Fibroblast of the aortic adventitia (primary cell): ENCODE measurements around the gene PCDHGA1. TPM values are rescaled to one million over a fixed set of nuclear protein-coding genes. Genes with fewer than 3 reads are reported as not detected.

Experiments used
- DNase-seq: peaks from one replicate; pipeline ENCODE4 v3.0.0-alpha.2; 2010; ENCODE audit warnings: low read depth
- H3K4me3 ChIP-seq: 2 replicates; pipeline ENCODE4 v1.5.1; 2011; ENCODE audit warnings: low read depth, mild to moderate bottlenecking, control low read depth, low read length, moderate library complexity
- total RNA-seq: library from RNA; depleted of rRNA; stranded (reverse); fragments of >200 nt; gene quantifications from 2 replicates; pipeline ENCODE4 v1.2.3, GENCODE V29; 2012; ENCODE audit warnings: low replicate concordance
- TF ChIP-seq, protein P1 (sequence below): IDR thresholded peaks from 2 replicates; pipeline ENCODE4 v1.5.1; 2011; ENCODE audit warnings: mild to moderate bottlenecking, low read length, control low read depth, inconsistent platforms; ENCODE audit not compliant: insufficient read depth

PCDHGA1 gene
- total RNA-seq, 1 donor: 1.4 TPM

DNA sequence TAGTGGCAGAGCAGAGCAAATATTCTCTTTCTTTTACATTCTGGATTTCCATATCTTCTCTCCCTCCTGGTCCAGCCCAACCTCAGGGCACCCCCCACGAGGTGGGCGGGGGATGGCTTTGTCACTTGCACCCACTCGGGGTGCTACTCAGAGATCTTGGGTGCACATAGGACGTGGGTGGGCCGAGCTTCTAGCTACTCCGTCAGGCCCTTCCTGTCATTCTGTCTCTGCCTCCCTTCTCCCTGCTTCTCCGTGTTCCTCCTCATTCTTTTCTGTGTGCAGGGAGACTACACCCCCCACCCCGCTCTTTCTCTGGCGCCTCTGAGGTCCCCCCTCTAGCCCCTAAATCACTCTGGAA is 178.1 kb downstream of the PCDHGA1 start:
- TF ChIP-seq, protein P1, sequence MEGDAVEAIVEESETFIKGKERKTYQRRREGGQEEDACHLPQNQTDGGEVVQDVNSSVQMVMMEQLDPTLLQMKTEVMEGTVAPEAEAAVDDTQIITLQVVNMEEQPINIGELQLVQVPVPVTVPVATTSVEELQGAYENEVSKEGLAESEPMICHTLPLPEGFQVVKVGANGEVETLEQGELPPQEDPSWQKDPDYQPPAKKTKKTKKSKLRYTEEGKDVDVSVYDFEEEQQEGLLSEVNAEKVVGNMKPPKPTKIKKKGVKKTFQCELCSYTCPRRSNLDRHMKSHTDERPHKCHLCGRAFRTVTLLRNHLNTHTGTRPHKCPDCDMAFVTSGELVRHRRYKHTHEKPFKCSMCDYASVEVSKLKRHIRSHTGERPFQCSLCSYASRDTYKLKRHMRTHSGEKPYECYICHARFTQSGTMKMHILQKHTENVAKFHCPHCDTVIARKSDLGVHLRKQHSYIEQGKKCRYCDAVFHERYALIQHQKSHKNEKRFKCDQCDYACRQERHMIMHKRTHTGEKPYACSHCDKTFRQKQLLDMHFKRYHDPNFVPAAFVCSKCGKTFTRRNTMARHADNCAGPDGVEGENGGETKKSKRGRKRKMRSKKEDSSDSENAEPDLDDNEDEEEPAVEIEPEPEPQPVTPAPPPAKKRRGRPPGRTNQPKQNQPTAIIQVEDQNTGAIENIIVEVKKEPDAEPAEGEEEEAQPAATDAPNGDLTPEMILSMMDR: no peak
- peak; percentile 43 for DNase-seq
- peak overlapping the region; percentile 55 for H3K4me3 ChIP-seq

DNA sequence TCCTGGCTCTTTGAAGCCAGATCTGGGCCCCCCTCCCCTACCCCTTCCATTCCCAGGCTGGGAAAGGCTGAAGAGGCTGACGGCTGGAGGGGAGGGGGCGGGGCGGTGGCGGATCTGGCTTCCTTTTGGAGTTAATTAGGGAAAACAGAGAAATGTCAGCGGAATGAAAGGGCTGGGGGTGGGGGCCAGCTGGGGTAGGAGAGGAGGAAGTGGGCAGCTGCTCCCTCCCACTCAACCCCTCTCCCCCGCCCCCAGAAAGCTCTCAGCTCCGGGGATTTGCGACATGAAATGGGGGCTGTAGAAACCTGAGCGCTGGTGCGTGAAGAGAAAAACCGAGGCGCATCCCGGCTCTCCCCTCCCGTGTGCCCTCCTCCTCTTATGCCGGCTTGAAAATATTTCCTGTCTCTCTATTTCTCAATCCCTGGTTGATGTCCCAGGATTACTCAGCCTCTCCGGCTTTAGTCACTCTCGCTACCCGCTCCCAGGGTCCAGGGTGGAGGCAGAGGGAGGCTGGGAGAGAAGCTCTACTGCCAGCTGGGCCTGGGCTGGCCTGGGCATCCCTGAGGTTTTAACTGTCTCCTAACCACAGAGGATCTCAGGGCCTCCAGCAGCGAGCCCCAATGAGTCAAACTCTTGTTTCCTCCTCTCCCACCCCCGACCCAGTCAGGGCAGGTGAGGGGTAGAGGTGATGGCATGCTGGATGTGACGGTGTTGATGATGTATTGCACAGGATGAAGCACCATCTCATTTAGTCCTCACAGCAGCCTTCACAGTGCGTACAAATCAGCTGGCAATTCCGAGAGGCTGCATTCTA is 178.7 kb downstream of the PCDHGA1 start:
- peak; percentile 96 for DNase-seq
- TF ChIP-seq, protein P1: no peak
- H3K4me3 ChIP-seq: peak overlapping the region; percentile 55

DNA sequence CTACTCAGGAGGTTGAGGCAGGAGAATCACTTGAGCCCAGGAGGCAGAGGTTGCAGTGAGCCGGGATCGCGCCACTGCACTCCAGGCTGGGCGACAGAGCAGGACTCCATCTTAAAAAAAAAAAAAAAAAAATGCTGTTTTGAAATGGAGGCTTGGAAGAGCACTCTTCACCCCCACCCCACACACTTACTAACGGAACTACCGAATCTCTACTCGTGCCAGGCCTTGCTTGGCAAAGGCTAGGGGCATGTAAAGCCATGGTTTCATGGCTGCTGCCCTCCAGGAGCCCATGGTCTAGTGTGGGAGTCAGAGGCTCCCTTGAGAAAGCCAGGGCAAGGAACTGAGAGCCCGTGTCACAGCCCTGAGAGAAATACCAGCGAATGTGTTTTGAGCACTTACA is 179.8 kb downstream of the PCDHGA1 start:
- TF ChIP-seq, protein P1: no peak
- H3K4me3 ChIP-seq: no peak overlapping the region
- DNase-seq: no peak

DNA sequence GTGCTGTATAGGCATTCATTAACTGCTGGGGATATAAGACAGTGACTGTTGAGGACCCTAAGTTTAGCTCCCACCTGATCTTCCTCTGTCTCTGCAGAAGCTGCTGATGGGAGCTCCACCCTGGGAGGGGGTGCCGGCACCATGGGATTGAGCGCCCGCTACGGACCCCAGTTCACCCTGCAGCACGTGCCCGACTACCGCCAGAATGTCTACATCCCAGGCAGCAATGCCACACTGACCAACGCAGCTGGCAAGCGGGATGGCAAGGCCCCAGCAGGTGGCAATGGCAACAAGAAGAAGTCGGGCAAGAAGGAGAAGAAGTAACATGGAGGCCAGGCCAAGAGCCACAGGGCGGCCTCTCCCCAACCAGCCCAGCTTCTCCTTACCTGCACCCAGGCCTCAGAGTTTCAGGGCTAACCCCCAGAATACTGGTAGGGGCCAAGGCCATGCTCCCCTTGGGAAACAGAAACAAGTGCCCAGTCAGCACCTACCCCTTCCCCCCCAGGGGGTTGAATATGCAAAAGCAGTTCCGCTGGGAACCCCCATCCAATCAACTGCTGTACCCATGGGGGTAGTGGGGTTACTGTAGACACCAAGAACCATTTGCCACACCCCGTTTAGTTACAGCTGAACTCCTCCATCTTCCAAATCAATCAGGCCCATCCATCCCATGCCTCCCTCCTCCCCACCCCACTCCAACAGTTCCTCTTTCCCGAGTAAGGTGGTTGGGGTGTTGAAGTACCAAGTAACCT is 180.7 kb downstream of the PCDHGA1 start:
- DNase-seq: no peak
- no peak overlapping the region for H3K4me3 ChIP-seq
- TF ChIP-seq, protein P1: no peak

DNA sequence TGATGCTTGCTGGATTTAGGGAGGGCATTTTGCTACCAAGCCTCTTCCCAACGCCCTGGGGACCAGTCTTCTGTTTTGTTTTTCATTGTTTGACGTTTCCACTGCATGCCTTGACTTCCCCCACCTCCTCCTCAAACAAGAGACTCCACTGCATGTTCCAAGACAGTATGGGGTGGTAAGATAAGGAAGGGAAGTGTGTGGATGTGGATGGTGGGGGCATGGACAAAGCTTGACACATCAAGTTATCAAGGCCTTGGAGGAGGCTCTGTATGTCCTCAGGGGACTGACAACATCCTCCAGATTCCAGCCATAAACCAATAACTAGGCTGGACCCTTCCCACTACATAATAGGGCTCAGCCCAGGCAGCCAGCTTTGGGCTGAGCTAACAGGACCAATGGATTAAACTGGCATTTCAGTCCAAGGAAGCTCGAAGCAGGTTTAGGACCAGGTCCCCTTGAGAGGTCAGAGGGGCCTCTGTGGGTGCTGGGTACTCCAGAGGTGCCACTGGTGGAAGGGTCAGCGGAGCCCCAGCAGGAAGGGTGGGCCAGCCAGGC is 181.5 kb downstream of the PCDHGA1 start:
- TF ChIP-seq, protein P1: no peak
- no peak for DNase-seq
- H3K4me3 ChIP-seq: no peak overlapping the region

DNA sequence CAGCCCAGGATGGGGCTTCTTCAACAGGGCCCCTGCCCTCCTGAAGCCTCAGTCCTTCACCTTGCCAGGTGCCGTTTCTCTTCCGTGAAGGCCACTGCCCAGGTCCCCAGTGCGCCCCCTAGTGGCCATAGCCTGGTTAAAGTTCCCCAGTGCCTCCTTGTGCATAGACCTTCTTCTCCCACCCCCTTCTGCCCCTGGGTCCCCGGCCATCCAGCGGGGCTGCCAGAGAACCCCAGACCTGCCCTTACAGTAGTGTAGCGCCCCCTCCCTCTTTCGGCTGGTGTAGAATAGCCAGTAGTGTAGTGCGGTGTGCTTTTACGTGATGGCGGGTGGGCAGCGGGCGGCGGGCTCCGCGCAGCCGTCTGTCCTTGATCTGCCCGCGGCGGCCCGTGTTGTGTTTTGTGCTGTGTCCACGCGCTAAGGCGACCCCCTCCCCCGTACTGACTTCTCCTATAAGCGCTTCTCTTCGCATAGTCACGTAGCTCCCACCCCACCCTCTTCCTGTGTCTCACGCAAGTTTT is 182.1 kb downstream of the PCDHGA1 start:
- peak; percentile 70 for DNase-seq
- peak overlapping the region; percentile 28 for H3K4me3 ChIP-seq
- TF ChIP-seq, protein P1: peak; percentile 88
